BLaER1 (cell line): Measurements from ENCODE around the gene FBXO41.
"Not testable (repeated sequence)": the region's sequence is repeated elsewhere in the genome, so short reads cannot be mapped to it uniquely, and the experiment has no call there.

Source experiments
- H3K27ac ChIP-seq: shearing (Covaris generic); formaldehyde crosslinking; 2 replicates; pipeline ENCODE4 v1.8.1; 2022
- H3K27me3 ChIP-seq: shearing (Covaris generic); formaldehyde crosslinking; 2 replicates; pipeline ENCODE4 v1.8.1; 2022
- H3K36me3 ChIP-seq: shearing (Covaris generic); formaldehyde crosslinking; 2 replicates; pipeline ENCODE4 v1.8.1; 2022
- H3K4me1 ChIP-seq: shearing (Covaris generic); formaldehyde crosslinking; 2 replicates; pipeline ENCODE4 v1.8.1; 2022
- H3K4me2 ChIP-seq: shearing (Covaris generic); formaldehyde crosslinking; 2 replicates; pipeline ENCODE4 v1.8.1; 2022
- H3K4me3 ChIP-seq: shearing (Covaris generic); formaldehyde crosslinking; 2 replicates; pipeline ENCODE4 v1.8.1; 2022
- H3K9ac ChIP-seq: shearing (Covaris generic); formaldehyde crosslinking; 2 replicates; pipeline ENCODE4 v1.8.1; 2022
- H3K9me3 ChIP-seq: shearing (Covaris generic); formaldehyde crosslinking; 2 replicates; pipeline ENCODE4 v1.8.1; 2022
- H4K20me1 ChIP-seq: shearing (Covaris generic); formaldehyde crosslinking; 2 replicates; pipeline ENCODE4 v1.8.1; 2022
- Cebpa-rat ChIP-seq: shearing (Covaris generic); IDR thresholded peaks from 2 replicates; pipeline ENCODE4 v1.8.1; 2022

FBXO41 gene

GRCh38 chr2:73263540-73264331, 20.5 kb downstream of the FBXO41 start:
- Histone ChIP-seq H3K4me1 (0 out of 2 replicates have a peak, but pooled peaks cover 4% of the 10 kb centered on the region), H3K27me3 (no peaks in the 10 kb centered on the region), H3K4me3 (no peak overlapping the region), H3K4me2 (no peak overlapping the region), H3K27ac (no peak overlapping the region), H4K20me1 (peaks cover 87% of the 10 kb centered on the region), H3K36me3 (peaks cover 100% of the 10 kb centered on the region), H3K9ac (no peak overlapping the region), H3K9me3 (no peaks in the 10 kb centered on the region)
- TF ChIP-seq Cebpa-rat = no peak

GRCh38 chr2:73262691-73263429, 21.4 kb downstream of the FBXO41 start:
- H3K27me3 ChIP-seq, H3K9ac ChIP-seq, H3K27ac ChIP-seq, H3K9me3 ChIP-seq, H3K4me2 ChIP-seq, H3K4me3 ChIP-seq: not testable (repeated sequence)
- Histone ChIP-seq H3K4me1 (peaks cover 10% of the 10 kb centered on the region; the same call in 1 of the 2 replicates), H4K20me1 (peaks cover 87% of the 10 kb centered on the region), H3K36me3 (peaks cover 100% of the 10 kb centered on the region)

- Histone ChIP-seq H3K36me3 (peaks cover 100% of the 10 kb centered on the region), H3K4me2 (no peak overlapping the region), H3K27ac (no peak overlapping the region), H3K9ac (no peak overlapping the region), H4K20me1 (peaks cover 87% of the 10 kb centered on the region), H3K4me1 (peaks cover 14% of the 10 kb centered on the region; the same call in 1 of the 2 replicates), H3K4me3 (no peak overlapping the region), H3K27me3 (no peaks in the 10 kb centered on the region), H3K9me3 (no peaks in the 10 kb centered on the region)
- TF ChIP-seq Cebpa-rat = no peak
Observed at GRCh38 chr2:73262108-73262651, 22.1 kb downstream of the FBXO41 start.

GRCh38 chr2:73260338-73260984, 23.8 kb downstream of the FBXO41 start:
- H3K27ac ChIP-seq = no peak overlapping the region
- H3K4me3 ChIP-seq = no peak overlapping the region
- TF ChIP-seq Cebpa-rat = no peak
- H3K9me3 ChIP-seq = no peaks in the 10 kb centered on the region
- H3K4me2 ChIP-seq = no peak overlapping the region
- H3K36me3 ChIP-seq = peaks cover 100% of the 10 kb centered on the region
- no peaks in the 10 kb centered on the region for H3K27me3 ChIP-seq
- peaks cover 15% of the 10 kb centered on the region for H3K4me1 ChIP-seq
- H3K9ac ChIP-seq = no peak overlapping the region
- peaks cover 87% of the 10 kb centered on the region for H4K20me1 ChIP-seq

GRCh38 chr2:73259704-73260337, 24.5 kb downstream of the FBXO41 start:
- H3K4me3 ChIP-seq = no peak overlapping the region
- no peak for TF ChIP-seq Cebpa-rat
- H3K4me2 ChIP-seq = no peak overlapping the region
- H3K27ac ChIP-seq = no peak overlapping the region
- no peaks in the 10 kb centered on the region for H3K27me3 ChIP-seq
- H3K9me3 ChIP-seq = no peaks in the 10 kb centered on the region
- H3K4me1 ChIP-seq = peaks cover 22% of the 10 kb centered on the region
- H3K9ac ChIP-seq = no peak overlapping the region
- peaks cover 87% of the 10 kb centered on the region for H4K20me1 ChIP-seq
- H3K36me3 ChIP-seq = peaks cover 100% of the 10 kb centered on the region

GRCh38 chr2:73259276-73259675, 25.0 kb downstream of the FBXO41 start:
- TF ChIP-seq Cebpa-rat = no peak
- Histone ChIP-seq H3K27me3 (no peaks in the 10 kb centered on the region), H3K4me3 (no peak overlapping the region), H3K4me2 (no peak overlapping the region), H3K9ac (no peak overlapping the region), H3K27ac (no peak overlapping the region), H4K20me1 (peaks cover 87% of the 10 kb centered on the region), H3K4me1 (peaks cover 25% of the 10 kb centered on the region), H3K36me3 (peaks cover 100% of the 10 kb centered on the region), H3K9me3 (no peaks in the 10 kb centered on the region)

- H3K9ac ChIP-seq = no peak overlapping the region
- peaks cover 25% of the 10 kb centered on the region for H3K4me1 ChIP-seq
- H4K20me1 ChIP-seq = peaks cover 87% of the 10 kb centered on the region
- H3K27me3 ChIP-seq = no peaks in the 10 kb centered on the region
- no peak overlapping the region for H3K27ac ChIP-seq
- no peak overlapping the region for H3K4me3 ChIP-seq
- TF ChIP-seq Cebpa-rat = no peak
- peaks cover 100% of the 10 kb centered on the region for H3K36me3 ChIP-seq
- H3K9me3 ChIP-seq = no peaks in the 10 kb centered on the region
- no peak overlapping the region for H3K4me2 ChIP-seq
Observed at GRCh38 chr2:73258913-73259215, 25.4 kb downstream of the FBXO41 start.

- Histone ChIP-seq H3K27ac (no peak overlapping the region), H3K4me2 (no peak overlapping the region), H3K9me3 (no peaks in the 10 kb centered on the region), H3K9ac (no peak overlapping the region), H3K27me3 (no peaks in the 10 kb centered on the region), H3K36me3 (peaks cover 100% of the 10 kb centered on the region), H3K4me1 (peaks cover 25% of the 10 kb centered on the region), H3K4me3 (no peak overlapping the region), H4K20me1 (peaks cover 87% of the 10 kb centered on the region)
- TF ChIP-seq Cebpa-rat = no peak
Observed at GRCh38 chr2:73258186-73258912, 25.9 kb downstream of the FBXO41 start.
